SK-N-SH treated with all-trans-retinoic acid at 6 μM for 48 hours (cell line): ENCODE measurements around the gene GMCL1.
A peak's percentile ranks its signal among the peaks of the same experiment; 100 is the strongest.

Experiments
- ATAC-seq: fragments of 200-7000 bp; cut with Tn5 transposase; 3 replicates; pipeline ENCODE4 v1.9.1; 2020; ENCODE audit warnings: mild to moderate bottlenecking, moderate library complexity
- ARNTL ChIP-seq: fragments of 450-650 bp; formaldehyde crosslinking; IDR thresholded peaks from 2 replicates; pipeline ENCODE4 v1.5.0; 2020; ENCODE audit warnings: low read depth, mild to moderate bottlenecking, moderate library complexity, borderline replicate concordance
- CSDC2 ChIP-seq: fragments of 250-450 bp; sonication (Bioruptor Pico); IDR thresholded peaks from 2 replicates; pipeline ENCODE4 v1.5.0; 2020; ENCODE audit warnings: mild to moderate bottlenecking, moderate library complexity
- GLIS3 ChIP-seq: fragments of 250-450 bp; sonication (Bioruptor Pico); IDR thresholded peaks from 2 replicates; pipeline ENCODE4 v1.5.0; 2020; ENCODE audit warnings: mild to moderate bottlenecking, moderate library complexity
- ISL1 ChIP-seq: fragments of 250-450 bp; sonication (Bioruptor Pico); IDR thresholded peaks from 2 replicates; pipeline ENCODE4 v2.1.2; 2022; ENCODE audit warnings: mild to moderate bottlenecking, moderate library complexity
- OSR1 ChIP-seq: fragments of 250-450 bp; sonication (Bioruptor Pico); IDR thresholded peaks from 2 replicates; pipeline ENCODE4 v1.8.0; 2022; ENCODE audit warnings: moderate library complexity, mild to moderate bottlenecking, inconsistent platforms
- PPARA ChIP-seq: fragments of 250-450 bp; sonication (Bioruptor Pico); IDR thresholded peaks from 2 replicates; pipeline ENCODE4 v1.5.0; 2020; ENCODE audit warnings: mild to moderate bottlenecking, borderline replicate concordance
- SNAI2 ChIP-seq: fragments of 250-450 bp; sonication (Bioruptor Pico); IDR thresholded peaks from 2 replicates; pipeline ENCODE4 v1.5.0; 2020; ENCODE audit warnings: mild to moderate bottlenecking, moderate library complexity
- TCF4 ChIP-seq: fragments of 250-450 bp; sonication (Bioruptor Pico); IDR thresholded peaks from 2 replicates; pipeline ENCODE4 v1.8.0; 2021; ENCODE audit warnings: mild to moderate bottlenecking, moderate library complexity, borderline replicate concordance
- TOX ChIP-seq: fragments of 250-450 bp; sonication (Bioruptor Pico); IDR thresholded peaks from 2 replicates; pipeline ENCODE4 v1.8.0; 2021; ENCODE audit warnings: mild to moderate bottlenecking, moderate library complexity, borderline replicate concordance
- ZNF565 ChIP-seq: fragments of 450-650 bp; formaldehyde crosslinking; conservative IDR thresholded peaks from 2 replicates; pipeline ENCODE4 v1.5.0; 2020; ENCODE audit warnings: low read depth, mild to moderate bottlenecking, moderate library complexity
- ZNF70 ChIP-seq: fragments of 450-650 bp; formaldehyde crosslinking; IDR thresholded peaks from 2 replicates; pipeline ENCODE4 v1.5.0; 2020; ENCODE audit warnings: mild to moderate bottlenecking, moderate library complexity
- ZNF8 ChIP-seq: fragments of 450-650 bp; formaldehyde crosslinking; IDR thresholded peaks from 2 replicates; pipeline ENCODE4 v1.5.0; 2020; ENCODE audit warnings: mild to moderate bottlenecking, moderate library complexity
- TF ChIP-seq, protein P1 (sequence below): fragments of 250-450 bp; sonication (Bioruptor Pico); IDR thresholded peaks from 2 replicates; pipeline ENCODE4 v1.5.1; 2021; ENCODE audit warnings: mild to moderate bottlenecking, moderate library complexity
- TF ChIP-seq, protein P2 (sequence below): fragments of 250-450 bp; sonication (Bioruptor Pico); IDR thresholded peaks from 2 replicates; pipeline ENCODE4 v1.5.0; 2020; ENCODE audit warnings: mild to moderate bottlenecking, moderate library complexity
- TF ChIP-seq, protein P3 (sequence below): fragments of 250-450 bp; sonication (Bioruptor Pico); IDR thresholded peaks from 2 replicates; pipeline ENCODE4 v1.8.0; 2020; ENCODE audit warnings: mild to moderate bottlenecking, moderate library complexity, borderline replicate concordance

The GMCL1 gene

DNA sequence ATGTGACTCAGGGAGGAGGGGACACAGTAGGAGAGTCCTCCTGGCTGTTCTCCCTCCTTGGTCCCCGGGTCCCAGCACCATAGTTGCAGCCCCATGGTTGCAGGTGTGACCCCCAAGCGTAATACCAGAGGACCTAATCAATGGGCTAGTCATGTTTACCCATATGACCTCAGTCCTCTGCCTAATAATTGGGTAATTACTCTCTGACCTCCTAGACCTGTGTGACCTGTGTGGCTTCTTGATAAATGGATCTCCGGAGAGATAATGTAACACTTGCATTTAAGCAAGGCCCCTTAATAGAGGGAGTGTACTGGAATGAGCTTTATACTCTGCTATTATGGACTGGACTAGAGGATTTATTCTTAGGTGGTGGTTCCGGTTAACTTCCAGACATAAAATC, 32.2 kb upstream of the GMCL1 start (continued):
- TF ChIP-seq, protein P1, sequence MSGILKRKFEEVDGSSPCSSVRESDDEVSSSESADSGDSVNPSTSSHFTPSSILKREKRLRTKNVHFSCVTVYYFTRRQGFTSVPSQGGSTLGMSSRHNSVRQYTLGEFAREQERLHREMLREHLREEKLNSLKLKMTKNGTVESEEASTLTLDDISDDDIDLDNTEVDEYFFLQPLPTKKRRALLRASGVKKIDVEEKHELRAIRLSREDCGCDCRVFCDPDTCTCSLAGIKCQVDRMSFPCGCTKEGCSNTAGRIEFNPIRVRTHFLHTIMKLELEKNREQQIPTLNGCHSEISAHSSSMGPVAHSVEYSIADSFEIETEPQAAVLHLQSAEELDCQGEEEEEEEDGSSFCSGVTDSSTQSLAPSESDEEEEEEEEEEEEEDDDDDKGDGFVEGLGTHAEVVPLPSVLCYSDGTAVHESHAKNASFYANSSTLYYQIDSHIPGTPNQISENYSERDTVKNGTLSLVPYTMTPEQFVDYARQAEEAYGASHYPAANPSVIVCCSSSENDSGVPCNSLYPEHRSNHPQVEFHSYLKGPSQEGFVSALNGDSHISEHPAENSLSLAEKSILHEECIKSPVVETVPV: no peak
- TF ChIP-seq GLIS3 (CRISPR knock-in tag) (no peak), SNAI2 (CRISPR knock-in tag) (no peak)

DNA sequence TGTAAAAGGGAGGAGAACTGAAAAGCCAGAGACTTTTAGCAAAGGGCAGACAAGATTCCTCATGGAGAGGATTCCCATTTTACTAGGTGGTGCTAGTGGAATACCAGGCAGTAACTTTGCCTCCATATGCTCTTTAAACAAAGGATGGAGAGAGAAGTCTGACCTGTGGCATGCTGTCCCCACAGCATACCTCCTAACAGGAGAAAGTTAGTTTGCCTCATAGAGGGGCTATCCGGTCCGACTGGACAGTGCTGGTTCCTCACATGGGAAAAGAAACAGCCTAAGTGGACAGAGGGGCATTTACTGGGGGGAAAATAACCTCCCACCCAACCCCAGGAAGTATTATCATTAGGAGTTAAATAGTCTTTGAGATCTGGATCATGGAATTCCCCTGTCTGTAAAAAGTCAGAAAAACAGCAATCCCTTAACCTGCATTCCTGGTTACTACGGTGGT, 31.6 kb upstream of the GMCL1 start:
- peak; percentile 59 for ATAC-seq
- TF ChIP-seq, protein P2, sequence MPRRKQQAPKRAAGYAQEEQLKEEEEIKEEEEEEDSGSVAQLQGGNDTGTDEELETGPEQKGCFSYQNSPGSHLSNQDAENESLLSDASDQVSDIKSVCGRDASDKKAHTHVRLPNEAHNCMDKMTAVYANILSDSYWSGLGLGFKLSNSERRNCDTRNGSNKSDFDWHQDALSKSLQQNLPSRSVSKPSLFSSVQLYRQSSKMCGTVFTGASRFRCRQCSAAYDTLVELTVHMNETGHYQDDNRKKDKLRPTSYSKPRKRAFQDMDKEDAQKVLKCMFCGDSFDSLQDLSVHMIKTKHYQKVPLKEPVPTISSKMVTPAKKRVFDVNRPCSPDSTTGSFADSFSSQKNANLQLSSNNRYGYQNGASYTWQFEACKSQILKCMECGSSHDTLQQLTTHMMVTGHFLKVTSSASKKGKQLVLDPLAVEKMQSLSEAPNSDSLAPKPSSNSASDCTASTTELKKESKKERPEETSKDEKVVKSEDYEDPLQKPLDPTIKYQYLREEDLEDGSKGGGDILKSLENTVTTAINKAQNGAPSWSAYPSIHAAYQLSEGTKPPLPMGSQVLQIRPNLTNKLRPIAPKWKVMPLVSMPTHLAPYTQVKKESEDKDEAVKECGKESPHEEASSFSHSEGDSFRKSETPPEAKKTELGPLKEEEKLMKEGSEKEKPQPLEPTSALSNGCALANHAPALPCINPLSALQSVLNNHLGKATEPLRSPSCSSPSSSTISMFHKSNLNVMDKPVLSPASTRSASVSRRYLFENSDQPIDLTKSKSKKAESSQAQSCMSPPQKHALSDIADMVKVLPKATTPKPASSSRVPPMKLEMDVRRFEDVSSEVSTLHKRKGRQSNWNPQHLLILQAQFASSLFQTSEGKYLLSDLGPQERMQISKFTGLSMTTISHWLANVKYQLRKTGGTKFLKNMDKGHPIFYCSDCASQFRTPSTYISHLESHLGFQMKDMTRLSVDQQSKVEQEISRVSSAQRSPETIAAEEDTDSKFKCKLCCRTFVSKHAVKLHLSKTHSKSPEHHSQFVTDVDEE (CRISPR knock-in tag): no peak
- TF ChIP-seq, protein P3, sequence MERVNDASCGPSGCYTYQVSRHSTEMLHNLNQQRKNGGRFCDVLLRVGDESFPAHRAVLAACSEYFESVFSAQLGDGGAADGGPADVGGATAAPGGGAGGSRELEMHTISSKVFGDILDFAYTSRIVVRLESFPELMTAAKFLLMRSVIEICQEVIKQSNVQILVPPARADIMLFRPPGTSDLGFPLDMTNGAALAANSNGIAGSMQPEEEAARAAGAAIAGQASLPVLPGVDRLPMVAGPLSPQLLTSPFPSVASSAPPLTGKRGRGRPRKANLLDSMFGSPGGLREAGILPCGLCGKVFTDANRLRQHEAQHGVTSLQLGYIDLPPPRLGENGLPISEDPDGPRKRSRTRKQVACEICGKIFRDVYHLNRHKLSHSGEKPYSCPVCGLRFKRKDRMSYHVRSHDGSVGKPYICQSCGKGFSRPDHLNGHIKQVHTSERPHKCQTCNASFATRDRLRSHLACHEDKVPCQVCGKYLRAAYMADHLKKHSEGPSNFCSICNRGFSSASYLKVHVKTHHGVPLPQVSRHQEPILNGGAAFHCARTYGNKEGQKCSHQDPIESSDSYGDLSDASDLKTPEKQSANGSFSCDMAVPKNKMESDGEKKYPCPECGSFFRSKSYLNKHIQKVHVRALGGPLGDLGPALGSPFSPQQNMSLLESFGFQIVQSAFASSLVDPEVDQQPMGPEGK (CRISPR knock-in tag): peak; percentile 60; the same call in 1 of the 2 replicates
- no peak for TF ChIP-seq ARNTL (CRISPR knock-in tag)
- TF ChIP-seq CSDC2 (CRISPR knock-in tag): no peak
- no peak for TF ChIP-seq ZNF565
- no peak for TF ChIP-seq ZNF8
- TF ChIP-seq, protein P1: no peak
- no peak for TF ChIP-seq GLIS3 (CRISPR knock-in tag)
- peak; percentile 58; the same call in 1 of the 2 replicates for TF ChIP-seq SNAI2 (CRISPR knock-in tag)

DNA sequence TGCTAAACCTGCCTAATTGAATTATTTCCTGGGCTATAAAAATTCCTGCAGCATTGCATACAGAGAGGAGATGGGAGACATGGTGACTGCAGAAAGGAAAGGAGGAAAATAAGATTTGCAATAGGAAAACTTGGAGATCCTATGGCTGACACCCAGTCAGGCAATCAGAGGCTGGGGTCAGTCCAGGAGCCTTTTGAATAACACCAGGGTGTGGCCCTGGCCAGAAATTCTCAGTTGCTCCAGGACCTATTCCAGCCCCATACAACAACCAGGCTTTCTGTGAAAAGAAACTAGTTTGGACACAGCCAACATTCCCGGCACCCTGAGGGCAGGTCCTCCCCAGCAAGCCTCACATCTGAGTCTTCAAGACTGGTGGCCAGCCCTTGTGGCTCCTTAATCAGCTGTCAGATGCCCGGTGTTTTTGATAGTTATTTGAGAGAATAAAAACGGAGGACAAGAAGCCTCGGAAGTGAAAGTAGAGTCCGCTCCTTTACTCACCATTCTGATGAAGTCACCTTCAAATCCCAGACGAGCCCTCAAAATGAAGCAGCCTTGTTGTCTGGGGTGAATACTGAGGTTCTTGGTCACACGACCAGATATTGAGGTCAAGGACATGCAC, 31.1 kb upstream of the GMCL1 start:
- peak; percentile 96 for ATAC-seq
- TF ChIP-seq SNAI2 (CRISPR knock-in tag) (0 out of 2 replicates have a peak, but pooled peaks have one; percentile 8), ISL1 (CRISPR knock-in tag) (peak; percentile 72), TCF4 (CRISPR knock-in tag) (no peak)

DNA sequence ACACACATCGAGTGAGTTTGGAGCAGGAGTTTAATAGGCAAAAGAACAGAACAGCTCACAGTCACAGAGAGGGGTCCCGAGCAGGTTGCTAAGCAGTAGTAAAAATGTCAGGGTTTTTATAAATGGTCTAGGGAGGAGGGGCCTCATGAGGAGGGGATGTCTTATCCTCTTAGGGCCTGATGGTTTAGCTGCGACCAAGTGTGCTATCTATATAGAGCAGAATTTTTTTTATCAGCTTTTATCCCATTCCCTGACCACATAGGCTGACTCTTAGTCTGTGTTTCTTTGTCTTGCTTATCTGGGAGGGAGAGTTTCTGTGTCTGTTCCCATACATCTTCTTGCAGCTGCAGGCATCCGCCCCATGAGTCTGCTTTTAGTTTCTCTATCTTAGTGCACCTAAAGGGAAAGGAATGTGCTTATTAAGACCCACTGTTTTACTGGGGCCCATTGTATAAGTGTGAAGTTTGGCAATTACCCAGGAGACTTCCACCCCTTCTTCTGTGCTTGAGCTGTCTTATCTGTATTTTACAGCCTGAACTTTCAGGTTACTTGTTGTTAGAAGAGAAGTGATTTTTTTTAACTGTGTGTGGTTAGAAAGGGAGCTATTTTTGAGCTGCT, 30.4 kb upstream of the GMCL1 start:
- ATAC-seq: peak; percentile 48
- TF ChIP-seq TOX (CRISPR knock-in tag) (no peak), ISL1 (CRISPR knock-in tag) (peak; percentile 24; the same call in 1 of the 2 replicates), ZNF70 (no peak), ARNTL (CRISPR knock-in tag) (no peak), CSDC2 (CRISPR knock-in tag) (0 out of 2 replicates have a peak, but pooled peaks have one; percentile 22), ZNF565 (no peak), OSR1 (CRISPR knock-in tag) (no peak), PPARA (CRISPR knock-in tag) (no peak)
- TF ChIP-seq, protein P2 (CRISPR knock-in tag): no peak
